ENCODE data around the gene ARID4B. TPM values are rescaled to one million over a fixed set of nuclear protein-coding genes. Genes with fewer than 3 reads are reported as not detected.
"Not testable (repeated sequence)": the region's sequence is repeated elsewhere in the genome, so short reads cannot be mapped to it uniquely, and the experiment has no call there.

Gene ARID4B
- total RNA-seq, 1 experiment from 2014 or later: 28.3 TPM

- TF ChIP-seq POLR2A (IDR thresholded peaks at IDR 0.05; ENCODE audit: borderline replicate concordance, extremely low read depth, insufficient read depth, insufficient read length): no peak
Observed at GRCh38 chr1:235313931-235314678, 13.9 kb downstream of the ARID4B start (continued).

GRCh38 chr1:235313262-235313661 is 14.7 kb downstream of the ARID4B start:
- TF ChIP-seq EZH2 (IDR thresholded peaks at IDR 0.05) (no peak), SP1 (IDR thresholded peaks at IDR 0.05; ENCODE audit: low read depth) (no peak), ZNF274 (IDR thresholded peaks at IDR 0.05; ENCODE audit: low read depth, low read length) (no peak)
- Histone ChIP-seq H3K27ac (ENCODE audit: low read depth, low read length) (no peak overlapping the region), H3K36me3 (ENCODE audit: control insufficient read depth in 1 of 2, insufficient read depth in 2 of 2, low read length in 2 of 2) (peaks cover 0 to 2% of the 10 kb centered on the region in 2 experiments; a peak in 1 of 4 replicates), H2AFZ (ENCODE audit: low read depth, low read length, poor library complexity, severe bottlenecking) (no peak overlapping the region), H3K4me1 (ENCODE audit: control insufficient read depth in 1 of 2, insufficient read depth in 2 of 2, low read length in 2 of 2) (no peaks in the 10 kb centered on the region), H3K9ac (ENCODE audit: low read length) (no peak overlapping the region), H3K9me2 (ENCODE audit: insufficient read depth) (no peaks in the 10 kb centered on the region), H4K20me1 (ENCODE audit: insufficient read depth) (peaks cover 6% of the 10 kb centered on the region; the same call in 1 of the 2 replicates), H3K4me3 (replicated peaks in 1 of 2; ENCODE audit: low read depth in 1 of 2, low read length in 2 of 2) (no peak overlapping the region), H3K27me3 (ENCODE audit: insufficient read depth, low read length) (no peaks in the 10 kb centered on the region), H3K4me2 (ENCODE audit: low read length) (no peak overlapping the region), H3K9me3 (ENCODE audit: control insufficient read depth in 1 of 2, insufficient read depth in 1 of 2, low read depth in 1 of 2, low read length in 2 of 2) (no peaks in the 10 kb centered on the region), H3K79me2 (ENCODE audit: insufficient read depth, low read length) (peaks cover 81% of the 10 kb centered on the region)
- ChIA-PET POLR2A (no interaction called here), RAD21 (ENCODE audit: low non-redundant PET in 1 of 2, low total read pairs in 2 of 2, uncharacterized antibody in 2 of 2, unreplicated experiment in 2 of 2) (no interaction called here), CTCF (no interaction called here)
- intact Hi-C loops (cut with micrococcal nuclease): no loop called here
- no TSS peak for BruUV-seq (replicated peaks)
- ATAC-seq: no peak
- no peak for DNase-seq (ENCODE audit: low read depth, low spot score)

GRCh38 chr1:235309206-235309605 is 18.8 kb downstream of the ARID4B start:
- H3K27me3 ChIP-seq (ENCODE audit: insufficient read depth, low read length); CTCF ChIA-PET; H3K4me3 ChIP-seq (replicated peaks in 1 of 2; ENCODE audit: low read depth in 1 of 2, low read length in 2 of 2); DNase-seq (ENCODE audit: low read depth, low spot score); intact Hi-C loops (cut with micrococcal nuclease); H3K9ac ChIP-seq (ENCODE audit: low read length); RAD21 ChIA-PET (ENCODE audit: low non-redundant PET in 1 of 2, low total read pairs in 2 of 2, uncharacterized antibody in 2 of 2, unreplicated experiment in 2 of 2); ATAC-seq; H3K9me3 ChIP-seq (ENCODE audit: control insufficient read depth in 1 of 2, insufficient read depth in 1 of 2, low read depth in 1 of 2, low read length in 2 of 2); H3K9me2 ChIP-seq (ENCODE audit: insufficient read depth); H3K4me2 ChIP-seq (ENCODE audit: low read length); BruUV-seq (replicated peaks); H3K36me3 ChIP-seq (ENCODE audit: control insufficient read depth in 1 of 2, insufficient read depth in 2 of 2, low read length in 2 of 2); POLR2A ChIA-PET; H3K4me1 ChIP-seq (ENCODE audit: control insufficient read depth in 1 of 2, insufficient read depth in 2 of 2, low read length in 2 of 2); H4K20me1 ChIP-seq (ENCODE audit: insufficient read depth); H3K27ac ChIP-seq (ENCODE audit: low read depth, low read length); H2AFZ ChIP-seq (ENCODE audit: low read depth, low read length, poor library complexity, severe bottlenecking): not testable (repeated sequence)
- H3K79me2 ChIP-seq (ENCODE audit: insufficient read depth, low read length): peaks cover 82% of the 10 kb centered on the region
